Mesodermal cell (in vitro differentiated cells): ENCODE measurements around the gene C1R.
"Not testable (repeated sequence)": the region's sequence is repeated elsewhere in the genome, so short reads cannot be mapped to it uniquely, and the experiment has no call there.

Source experiments
- H3K27ac ChIP-seq: 2 replicates; pipeline ENCODE4 v1.7.0; 2013; ENCODE audit warnings: mild to moderate bottlenecking, low read depth, low read length, moderate library complexity; ENCODE audit not compliant: severe bottlenecking
- H3K36me3 ChIP-seq: 2 replicates; pipeline ENCODE4 v1.7.1; 2013; ENCODE audit warnings: mild to moderate bottlenecking, low read length, moderate library complexity; ENCODE audit not compliant: control insufficient read depth, insufficient read depth
- H3K4me1 ChIP-seq: one replicate; pipeline ENCODE4 v1.7.1; 2013; ENCODE audit warnings: mild to moderate bottlenecking, low read length; ENCODE audit not compliant: insufficient read depth, control insufficient read depth, poor library complexity, severe bottlenecking
- H3K4me3 ChIP-seq: 2 replicates; pipeline ENCODE4 v1.7.0; 2013; ENCODE audit warnings: low read length, control low read depth, mild to moderate bottlenecking; ENCODE audit not compliant: insufficient read depth, poor library complexity, severe bottlenecking; ENCODE audit errors: extremely low read depth
- H3K9me3 ChIP-seq: 2 replicates; pipeline ENCODE4 v1.7.1; 2013; ENCODE audit warnings: mild to moderate bottlenecking, low read length, moderate library complexity; ENCODE audit not compliant: control insufficient read depth
- WGBS, 2 experiments: methylation state at CpG; one replicate each; pipeline ENCODE4 v1.1.5; 2013; ENCODE audit warnings: missing lambda C conversion rate in 2 of 2; ENCODE audit not compliant: insufficient coverage in 2 of 2; 5-methylcytosine and 5-hydroxymethylcytosine counted together

C1R gene

GRCh38 chr12:7108003-7108795, 16.0 kb upstream of the C1R start:
- Histone ChIP-seq H3K4me1 (peaks cover 4% of the 10 kb centered on the region), H3K27ac (peak overlapping the region; percentile 59), H3K36me3 (no peaks in the 10 kb centered on the region), H3K4me3 (peak overlapping the region; percentile 45), H3K9me3 (peaks cover 11% of the 10 kb centered on the region)
- WGBS, 2 experiments = 16 to 24% methylated on average over 10 to 15 of the region's 30 CpGs

GRCh38 chr12:7107636-7108002, 15.4 kb upstream of the C1R start:
- H3K27ac ChIP-seq = no peak overlapping the region
- H3K36me3 ChIP-seq = no peaks in the 10 kb centered on the region
- peaks cover 4% of the 10 kb centered on the region for H3K4me1 ChIP-seq
- 82 to 90% methylated on average over 1 to 3 of the region's 3 CpGs for WGBS, 2 experiments
- H3K9me3 ChIP-seq = peaks cover 11% of the 10 kb centered on the region
- H3K4me3 ChIP-seq = peak overlapping the region; percentile 45

- H3K4me1 ChIP-seq, H3K4me3 ChIP-seq, H3K27ac ChIP-seq, H3K36me3 ChIP-seq: not testable (repeated sequence)
- peaks cover 11% of the 10 kb centered on the region for H3K9me3 ChIP-seq
- WGBS, 2 experiments = 100% methylated on average over 2 of the region's 5 CpGs; no CpG with 5 or more reads in 1 of the 2 experiments
These were observed 14.9 kb upstream of the C1R start for GRCh38 chr12:7107181-7107580.

- Histone ChIP-seq H3K9me3 (peaks cover 11% of the 10 kb centered on the region), H3K4me3 (no peak overlapping the region), H3K27ac (no peak overlapping the region), H3K36me3 (no peaks in the 10 kb centered on the region), H3K4me1 (peaks cover 4% of the 10 kb centered on the region)
- WGBS, 2 experiments = no CpG with 5 or more reads among the region's 1 CpG
These were observed 13.8 kb upstream of the C1R start for GRCh38 chr12:7106082-7106481.

- H3K27ac ChIP-seq = no peak overlapping the region
- WGBS, 2 experiments = 94 to 96% methylated on average over 10 of the region's 14 CpGs
These were observed 11.8 kb upstream of the C1R start for GRCh38 chr12:7103837-7104584.

GRCh38 chr12:7102582-7102981, 10.3 kb upstream of the C1R start:
- Histone ChIP-seq H3K27ac (no peak overlapping the region), H3K9me3 (peaks cover 11% of the 10 kb centered on the region), H3K4me1 (no peaks in the 10 kb centered on the region), H3K4me3 (no peak overlapping the region), H3K36me3 (peaks cover 5% of the 10 kb centered on the region)
- WGBS, 2 experiments = 87 to 96% methylated on average over 3 of the region's 3 CpGs

More at GRCh38 chr12:7103837-7104584, 11.8 kb upstream of the C1R start:
- Histone ChIP-seq H3K36me3 (peaks cover 5% of the 10 kb centered on the region), H3K4me1 (peaks cover 4% of the 10 kb centered on the region), H3K9me3 (peaks cover 11% of the 10 kb centered on the region), H3K4me3 (no peak overlapping the region)

- H3K36me3 ChIP-seq = peaks cover 5% of the 10 kb centered on the region
These were observed 9.5 kb upstream of the C1R start for GRCh38 chr12:7101694-7102131.

GRCh38 chr12:7101047-7101693, 8.9 kb upstream of the C1R start:
- WGBS, 2 experiments = 88 to 90% methylated on average over 3 to 4 of the region's 4 CpGs
- H3K36me3 ChIP-seq = peaks cover 5% of the 10 kb centered on the region
- H3K4me1 ChIP-seq = no peaks in the 10 kb centered on the region
- no peak overlapping the region for H3K4me3 ChIP-seq
- peaks cover 8% of the 10 kb centered on the region for H3K9me3 ChIP-seq
- H3K27ac ChIP-seq = no peak overlapping the region

More at GRCh38 chr12:7101694-7102131, 9.5 kb upstream of the C1R start:
- Histone ChIP-seq H3K9me3 (peaks cover 11% of the 10 kb centered on the region), H3K27ac (no peak overlapping the region), H3K4me1 (no peaks in the 10 kb centered on the region), H3K4me3 (no peak overlapping the region)
- 80 to 95% methylated on average over 6 to 9 of the region's 10 CpGs for WGBS, 2 experiments

- no peak overlapping the region for H3K4me3 ChIP-seq
- no peaks in the 10 kb centered on the region for H3K9me3 ChIP-seq
- no peak overlapping the region for H3K27ac ChIP-seq
- no peaks in the 10 kb centered on the region for H3K4me1 ChIP-seq
- peaks cover 5% of the 10 kb centered on the region for H3K36me3 ChIP-seq
- 96 to 100% methylated on average over 1 to 3 of the region's 4 CpGs for WGBS, 2 experiments
These were observed 8.0 kb upstream of the C1R start for GRCh38 chr12:7100239-7100638.

- no peak overlapping the region for H3K4me3 ChIP-seq
- no peaks in the 10 kb centered on the region for H3K4me1 ChIP-seq
- H3K9me3 ChIP-seq = no peaks in the 10 kb centered on the region
- H3K36me3 ChIP-seq = peaks cover 5% of the 10 kb centered on the region
- WGBS, 2 experiments = 86 to 92% methylated on average over 8 to 9 of the region's 9 CpGs
- no peak overlapping the region for H3K27ac ChIP-seq
These were observed 7.2 kb upstream of the C1R start for GRCh38 chr12:7099290-7099996.
